ENCODE data around the gene PHLDB3.
"Not testable (repeated sequence)": the region's sequence is repeated elsewhere in the genome, so short reads cannot be mapped to it uniquely, and the experiment has no call there.

The PHLDB3 gene

DNA sequence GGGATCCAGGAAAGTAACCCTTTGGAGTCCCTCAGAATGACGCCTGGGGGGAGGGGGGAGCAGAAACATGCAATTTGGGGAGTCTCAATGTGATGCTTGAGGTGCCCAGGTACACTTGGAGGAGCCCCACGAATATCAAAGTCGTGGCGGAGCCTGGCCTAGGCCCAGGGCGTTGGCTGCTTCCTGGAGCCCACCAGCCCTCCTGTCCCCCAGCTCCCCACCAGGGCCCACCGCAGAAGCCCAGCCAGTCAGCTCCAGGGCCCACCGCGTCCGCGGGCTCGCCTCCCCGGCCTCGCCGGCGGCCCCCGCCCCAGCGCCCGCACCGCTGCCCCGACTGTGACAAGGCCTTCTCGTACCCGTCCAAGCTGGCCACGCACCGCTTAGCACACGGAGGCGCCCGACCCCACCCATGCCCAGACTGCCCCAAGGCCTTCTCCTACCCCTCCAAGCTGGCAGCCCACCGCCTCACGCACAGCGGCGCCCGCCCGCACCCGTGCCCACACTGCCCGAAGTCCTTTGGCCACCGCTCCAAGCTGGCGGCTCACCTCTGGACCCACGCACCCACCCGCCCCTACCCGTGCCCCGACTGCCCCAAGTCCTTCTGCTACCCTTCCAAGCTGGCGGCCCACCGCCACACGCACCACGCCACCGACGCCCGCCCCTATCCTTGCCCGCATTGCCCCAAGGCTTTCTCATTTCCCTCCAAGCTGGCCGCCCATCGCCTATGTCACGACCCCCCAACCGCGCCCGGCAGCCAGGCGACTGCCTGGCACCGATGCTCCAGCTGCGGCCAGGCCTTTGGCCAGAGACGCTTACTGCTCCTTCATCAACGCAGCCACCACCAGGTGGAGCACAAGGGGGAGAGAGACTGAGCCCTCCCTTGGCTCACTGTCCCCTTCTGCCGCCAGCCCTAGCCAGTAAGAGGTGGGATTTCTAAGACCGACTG, 30.5 kb upstream of the PHLDB3 start:
- peak; percentile 56 to 64 for DNase-seq (ENCODE audit: low spot score in 2 of 2)

DNA sequence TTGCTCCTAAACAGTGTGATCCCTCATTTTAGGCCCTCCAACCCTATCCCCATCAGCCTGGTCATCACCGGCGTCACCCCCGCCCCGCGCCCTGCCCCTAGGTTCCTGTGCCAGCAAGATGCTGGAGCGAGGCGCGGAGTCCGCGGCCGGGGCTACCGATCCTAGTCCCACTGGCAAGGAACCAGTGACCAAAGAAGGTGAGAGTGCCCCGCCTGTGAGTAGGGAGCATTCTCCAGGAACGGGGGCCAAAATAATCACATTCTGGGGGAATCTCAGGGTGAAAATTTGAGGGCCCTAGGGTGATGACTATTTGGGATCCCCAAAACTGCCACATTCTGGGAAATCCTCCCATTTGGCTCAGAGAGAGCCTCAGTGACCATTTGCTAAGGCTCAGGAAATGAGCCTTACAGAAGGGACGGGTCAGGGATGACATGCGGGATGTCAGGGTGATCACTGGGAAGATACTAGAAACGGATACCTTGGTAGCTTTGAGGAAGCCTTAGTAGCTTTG, 29.8 kb upstream of the PHLDB3 start:
- Histone ChIP-seq H3K4me1 (peaks cover 10% of the 10 kb centered on the region), H3K9me3 (no peaks in the 10 kb centered on the region), H3K4me3 (no peak overlapping the region), H3K36me3 (replicated peaks) (peaks cover 14% of the 10 kb centered on the region), H3K27me3 (ENCODE audit: low read depth) (no peaks in the 10 kb centered on the region)
- in situ Hi-C loops (cut with MboI; ENCODE audit: low sequenced_read_pairs), result no loop called here
- no peak for DNase-seq (ENCODE audit: low spot score in 2 of 2)

More for the DNA sequence above, 30.5 kb upstream of the PHLDB3 start:
- no peaks in the 10 kb centered on the region for H3K27me3 ChIP-seq (ENCODE audit: low read depth)
- H3K9me3 ChIP-seq, result no peaks in the 10 kb centered on the region
- in situ Hi-C loops (cut with MboI; ENCODE audit: low sequenced_read_pairs), result no loop called here
- no peak overlapping the region for H3K4me3 ChIP-seq
- peaks cover 17% of the 10 kb centered on the region for H3K36me3 ChIP-seq (replicated peaks)
- peaks cover 10% of the 10 kb centered on the region for H3K4me1 ChIP-seq

DNA sequence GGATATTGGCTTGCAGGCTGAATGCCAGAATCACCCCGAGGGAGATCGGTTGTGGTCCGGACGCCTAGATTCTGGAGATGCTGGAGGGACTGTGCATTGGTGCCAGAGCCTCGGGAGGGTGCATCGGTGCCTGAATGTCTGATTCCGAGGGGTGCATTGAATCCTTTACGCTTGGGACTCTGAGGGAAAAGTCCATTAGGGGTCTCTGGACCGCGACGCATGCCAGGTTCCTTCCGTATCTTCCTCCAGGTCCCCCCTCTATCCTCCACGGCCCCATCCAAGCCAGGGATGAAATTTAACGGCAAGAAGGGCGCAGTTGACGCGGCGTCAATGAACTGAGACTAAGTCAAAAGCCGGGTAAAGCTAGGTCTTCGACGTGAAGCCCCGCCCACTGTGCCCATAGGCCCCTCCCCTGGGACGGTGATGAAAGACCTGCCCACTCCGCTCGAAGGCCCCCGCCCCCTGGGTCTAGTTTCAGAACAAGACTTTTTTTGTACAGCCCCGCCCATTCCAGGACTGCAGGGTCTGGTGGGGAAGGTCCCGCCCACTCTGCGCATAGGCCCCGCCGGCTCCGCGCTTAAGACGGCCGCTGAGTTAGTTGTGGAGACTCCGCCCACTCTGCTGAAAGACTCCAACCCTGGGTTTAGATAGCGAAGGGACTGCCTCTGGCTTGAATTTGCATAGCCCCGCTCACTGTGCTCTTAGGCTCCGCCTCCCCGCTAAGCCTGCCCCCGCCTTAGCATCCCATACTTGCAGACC, 29.2 kb upstream of the PHLDB3 start:
- in situ Hi-C loops (cut with MboI; ENCODE audit: low sequenced_read_pairs), result no loop called here

GRCh38 chr19:43532962-43533545, 28.5 kb upstream of the PHLDB3 start, which contains the start of gene ZNF575:
ZNF575 (plus strand) TSS chr19:43533188; CDS start chr19:43534423, 1,235 bp downstream.
- H3K4me1 ChIP-seq, result peaks cover 10% of the 10 kb centered on the region
- in situ Hi-C loops (cut with MboI; ENCODE audit: low sequenced_read_pairs), result no loop called here
- DNase-seq (ENCODE audit: low spot score in 2 of 2), result peak; percentile 91 to 96

More for the DNA sequence above, 29.2 kb upstream of the PHLDB3 start:
- peak overlapping the region; percentile 38 for H3K4me3 ChIP-seq
- H3K4me1 ChIP-seq, result peaks cover 10% of the 10 kb centered on the region
- H3K9me3 ChIP-seq, result no peaks in the 10 kb centered on the region
- peaks cover 7% of the 10 kb centered on the region for H3K36me3 ChIP-seq (replicated peaks)
- DNase-seq (ENCODE audit: low spot score in 2 of 2), result peak; percentile 99 to 100
- H3K27me3 ChIP-seq (ENCODE audit: low read depth), result no peaks in the 10 kb centered on the region

GRCh38 chr19:43532571-43532961, 28.0 kb upstream of the PHLDB3 start:
- H3K4me3 ChIP-seq, result peak overlapping the region; percentile 38
- DNase-seq (ENCODE audit: low spot score in 2 of 2), result no peak
- no peaks in the 10 kb centered on the region for H3K9me3 ChIP-seq
- in situ Hi-C loops (cut with MboI; ENCODE audit: low sequenced_read_pairs), result no loop called here
- H3K27me3 ChIP-seq (ENCODE audit: low read depth), result no peaks in the 10 kb centered on the region
- H3K4me1 ChIP-seq, result peaks cover 10% of the 10 kb centered on the region
- no peaks in the 10 kb centered on the region; the same call in 1 of the 2 replicates for H3K36me3 ChIP-seq (replicated peaks)

More at GRCh38 chr19:43532962-43533545, 28.5 kb upstream of the PHLDB3 start, which contains the start of gene ZNF575:
- H3K4me3 ChIP-seq, result peak within 1 kb of the TSS; percentile 38
- no peaks in the 10 kb centered on the region for H3K9me3 ChIP-seq
- no peaks in the 10 kb centered on the region for H3K27me3 ChIP-seq (ENCODE audit: low read depth)
- H3K36me3 ChIP-seq (replicated peaks), result peaks cover under 1% of the 10 kb centered on the region

DNA sequence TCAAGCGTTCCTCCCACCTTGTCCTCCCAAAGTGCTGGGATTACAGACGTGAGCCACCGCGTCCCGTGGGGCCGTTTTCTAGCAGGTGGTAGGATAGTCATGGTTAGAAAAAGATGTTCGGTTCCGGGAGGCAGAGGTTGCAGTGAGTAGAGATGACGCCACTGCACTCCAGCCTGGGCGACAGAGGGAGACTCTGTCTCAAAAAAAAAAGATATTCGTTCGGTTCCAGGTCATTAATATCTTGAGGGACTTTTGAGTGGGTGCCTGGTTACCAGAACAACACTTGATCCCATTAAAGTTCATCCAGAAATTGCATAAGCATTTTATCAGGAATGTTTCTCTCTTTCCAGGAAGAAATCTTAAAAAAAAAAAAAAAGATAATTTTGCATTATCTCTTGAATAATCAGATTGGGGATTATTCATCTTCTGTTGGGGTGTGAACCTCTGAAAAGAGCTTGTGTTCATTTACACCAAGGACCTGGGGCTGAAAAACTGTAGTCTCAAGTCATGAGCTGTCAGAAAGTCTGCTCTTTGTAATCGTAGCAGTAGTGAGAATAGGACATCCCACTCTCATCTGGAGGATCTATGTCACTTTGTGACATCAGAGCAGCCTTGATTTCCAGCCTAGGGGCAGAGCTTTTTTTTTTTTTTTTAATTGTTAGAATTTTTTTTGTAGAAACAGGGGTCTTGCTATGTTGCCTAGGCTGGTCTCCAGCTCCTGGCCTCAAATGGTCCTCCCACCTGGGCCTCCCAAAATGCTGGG, 23.5 kb upstream of the PHLDB3 start:
- Histone ChIP-seq H3K36me3 (replicated peaks) (no peaks in the 10 kb centered on the region), H3K4me1 (peaks cover 15% of the 10 kb centered on the region), H3K27me3 (ENCODE audit: low read depth) (no peaks in the 10 kb centered on the region), H3K9me3 (no peaks in the 10 kb centered on the region), H3K4me3 (no peak overlapping the region)
- in situ Hi-C loops (cut with MboI; ENCODE audit: low sequenced_read_pairs), result no loop called here
- DNase-seq (ENCODE audit: low spot score in 2 of 2), result no peak

GRCh38 chr19:43526884-43527859, 22.6 kb upstream of the PHLDB3 start, which contains the start of gene ETHE1:
ETHE1 (minus strand) TSS chr19:43527201; CDS start chr19:43527177, 24 bp downstream.
- peaks cover 9% of the 10 kb centered on the region for H3K4me1 ChIP-seq
- H3K4me3 ChIP-seq, result peak within 1 kb of the TSS; percentile 82
- no peaks in the 10 kb centered on the region for H3K27me3 ChIP-seq (ENCODE audit: low read depth)
- no peaks in the 10 kb centered on the region for H3K9me3 ChIP-seq
- no peaks in the 10 kb centered on the region for H3K36me3 ChIP-seq (replicated peaks)
- DNase-seq (ENCODE audit: low spot score in 2 of 2), result peak; percentile 75 to 93
- in situ Hi-C loops (cut with MboI; ENCODE audit: low sequenced_read_pairs), result no loop called here

DNA sequence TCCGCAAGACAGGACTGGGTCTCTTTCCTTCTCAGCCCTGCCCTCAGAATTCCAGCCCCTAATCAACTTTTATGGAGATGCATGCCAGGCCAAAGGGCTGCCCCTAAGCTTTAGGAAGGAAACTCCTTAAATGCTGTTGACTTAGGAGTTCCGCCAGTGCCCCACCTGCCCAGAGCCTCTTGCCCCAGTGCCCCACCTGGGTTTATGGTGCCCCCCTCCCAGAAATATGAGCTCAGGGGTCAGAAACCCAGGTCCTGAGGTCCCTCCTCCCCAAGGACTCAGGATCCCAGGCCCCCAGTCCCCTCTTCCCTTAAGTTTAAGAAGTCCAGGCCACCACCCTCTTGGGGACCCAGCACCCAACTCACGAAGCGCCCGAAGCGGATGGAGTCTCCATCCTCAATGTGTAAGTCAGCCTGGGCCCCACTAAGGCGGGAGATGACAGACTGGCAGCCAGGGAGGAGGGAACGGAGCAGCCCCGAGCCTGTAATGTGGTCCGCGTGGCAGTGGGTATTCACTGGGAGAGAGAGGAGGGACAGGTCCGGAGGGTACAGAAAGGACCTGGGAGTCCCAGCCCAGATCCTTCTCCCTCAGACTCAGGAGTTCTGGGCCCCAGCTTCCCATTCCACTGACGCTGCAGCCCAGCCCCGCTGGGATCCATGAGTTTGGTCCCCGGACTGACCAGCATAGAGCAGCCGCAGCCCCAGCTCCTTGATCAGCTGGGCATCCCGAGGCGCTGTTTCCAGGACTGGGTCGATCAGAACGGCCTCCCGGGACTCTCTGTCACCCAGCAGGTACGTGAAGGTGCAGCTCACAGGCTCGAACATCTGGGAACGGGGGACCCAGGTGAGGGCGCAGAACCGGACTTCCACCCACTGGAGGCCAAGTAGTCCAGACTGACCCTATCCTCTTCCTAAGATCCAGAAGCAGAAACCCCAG, 21.6 kb upstream of the PHLDB3 start:
- DNase-seq (ENCODE audit: low spot score in 2 of 2), result peak in 1 of 2 experiments; percentile 44
- Histone ChIP-seq H3K4me1 (peaks cover 9% of the 10 kb centered on the region), H3K36me3 (replicated peaks) (no peaks in the 10 kb centered on the region), H3K9me3 (no peaks in the 10 kb centered on the region), H3K4me3 (peak overlapping the region; percentile 82), H3K27me3 (ENCODE audit: low read depth) (no peaks in the 10 kb centered on the region)
- in situ Hi-C loops (cut with MboI; ENCODE audit: low sequenced_read_pairs), result no loop called here

DNA sequence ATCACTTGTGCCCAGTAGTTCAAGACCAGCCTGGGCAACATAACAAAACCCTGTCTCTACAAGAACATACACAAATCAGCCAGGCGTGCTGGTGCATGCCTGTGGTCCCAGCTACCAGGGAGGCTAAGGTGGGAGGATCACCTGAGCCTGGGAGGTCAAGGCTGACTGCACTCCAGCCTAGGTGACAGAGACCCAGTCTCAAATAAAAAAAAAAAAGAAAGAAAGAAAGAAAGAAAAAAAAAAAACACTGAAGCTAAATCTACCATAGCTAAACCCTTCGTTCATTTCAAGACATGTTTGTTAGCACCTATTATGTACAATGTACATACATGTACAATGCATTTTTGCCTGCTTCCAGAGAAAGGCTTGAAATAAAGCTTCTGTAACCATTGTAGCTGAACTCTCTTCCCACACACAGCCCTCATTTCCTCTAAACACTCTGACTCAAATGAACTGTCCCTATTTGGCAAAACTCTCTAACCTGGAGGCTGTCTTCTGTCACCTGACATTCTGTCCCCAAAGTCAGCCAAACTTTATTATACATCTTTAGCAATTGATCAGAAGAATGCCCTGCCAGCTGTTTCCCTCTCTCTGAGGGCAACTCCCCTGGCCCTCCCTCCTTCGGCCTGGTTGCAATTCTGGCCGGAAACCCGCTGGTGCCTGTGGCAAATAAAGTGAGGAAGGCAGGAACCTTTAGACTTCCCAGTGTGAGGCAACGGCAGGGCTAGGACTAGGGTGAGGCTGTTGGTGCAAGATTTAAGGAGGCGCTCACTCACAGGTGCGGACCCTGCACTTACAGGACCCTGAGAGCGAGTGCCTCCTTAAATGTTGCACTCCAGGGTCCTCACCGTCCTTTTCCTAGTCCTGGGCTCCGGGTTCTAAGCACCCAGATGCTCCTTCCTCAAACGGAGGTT, 20.6 kb upstream of the PHLDB3 start:
- peak overlapping the region; percentile 82 for H3K4me3 ChIP-seq
- DNase-seq (ENCODE audit: low spot score in 2 of 2), result peak; percentile 66 to 78
- H3K36me3 ChIP-seq (replicated peaks), result no peaks in the 10 kb centered on the region
- no peaks in the 10 kb centered on the region for H3K27me3 ChIP-seq (ENCODE audit: low read depth)
- in situ Hi-C loops (cut with MboI; ENCODE audit: low sequenced_read_pairs), result loop anchor here (5.0 kb wide), 1 partner anchor 78 kb away; no protein-coding TSS in a partner anchor
- H3K9me3 ChIP-seq, result no peaks in the 10 kb centered on the region
- H3K4me1 ChIP-seq, result peaks cover 9% of the 10 kb centered on the region

GRCh38 chr19:43523696-43524095, 19.1 kb upstream of the PHLDB3 start:
- not testable (repeated sequence) for DNase-seq (ENCODE audit: low spot score in 2 of 2); H3K4me1 ChIP-seq; H3K4me3 ChIP-seq; H3K27me3 ChIP-seq (ENCODE audit: low read depth); H3K9me3 ChIP-seq; H3K36me3 ChIP-seq (replicated peaks)
- in situ Hi-C loops (cut with MboI; ENCODE audit: low sequenced_read_pairs), result loop anchor here (5.0 kb wide), 1 partner anchor 76 kb away; no protein-coding TSS in a partner anchor

Measured in HAP-1 (cell line).